ENCODE measurements around the gene NCK2. TPM values are rescaled to one million over a fixed set of nuclear protein-coding genes. Genes with fewer than 3 reads are reported as not detected.

Gene NCK2
- total RNA-seq, 8 experiments from 2014 or later = 5.5 to 43.3 (median 27.3) TPM

- peak in 1 of 8 experiments; percentile 55 for ATAC-seq (replicated peaks in 6 of 8)
- in situ Hi-C loops (cut with MboI; ENCODE audit: low pct_unique_long_range_greater_than_20kb in 2 of 9, low sequenced_read_pairs in 9 of 9, unreplicated experiment in 9 of 9) = no loop called here
- Histone ChIP-seq H3K4me1 (replicated peaks in 1 of 2) (peaks cover 0 to 6% of the 10 kb centered on the region in 2 donors), H3K27ac (no peak overlapping the region), H3K4me3 (no peak overlapping the region)
- WGBS, 10 experiments = 58 to 85% (median 83%) methylated on average over 3 to 7 of the region's 8 CpGs; no CpG with 5 or more reads in 3 of the 10 experiments
These were observed 5.3 kb upstream of the NCK2 start for GRCh38 chr2:105739426-105739825.

GRCh38 chr2:105739944-105740530 is 4.7 kb upstream of the NCK2 start:
- WGBS, 10 experiments = 61 to 100% (median 80%) methylated on average over 1 to 6 of the region's 7 CpGs; no CpG with 5 or more reads in 1 of the 10 experiments
- Histone ChIP-seq H3K4me3 (no peak overlapping the region), H3K27ac (no peak overlapping the region), H3K4me1 (replicated peaks in 1 of 2) (peaks cover 0 to 6% of the 10 kb centered on the region in 2 donors)
- in situ Hi-C loops (cut with MboI; ENCODE audit: low pct_unique_long_range_greater_than_20kb in 2 of 9, low sequenced_read_pairs in 9 of 9, unreplicated experiment in 9 of 9) = no loop called here
- ATAC-seq (replicated peaks in 6 of 8) = no peak

- no peak for ATAC-seq (replicated peaks in 6 of 8)
- H3K4me1 ChIP-seq (replicated peaks in 1 of 2) = peaks cover 2 to 7% of the 10 kb centered on the region in 2 donors
- in situ Hi-C loops (cut with MboI; ENCODE audit: low pct_unique_long_range_greater_than_20kb in 2 of 9, low sequenced_read_pairs in 9 of 9, unreplicated experiment in 9 of 9) = no loop called here
- H3K4me3 ChIP-seq = no peak overlapping the region
- no peak overlapping the region for H3K27ac ChIP-seq
- 20 to 100% (median 70%) methylated on average over 1 to 3 of the region's 3 CpGs; no CpG with 5 or more reads in 2 of the 10 experiments for WGBS, 10 experiments
These were observed 3.5 kb upstream of the NCK2 start for GRCh38 chr2:105741174-105741573.

GRCh38 chr2:105741617-105742016 is 3.1 kb upstream of the NCK2 start:
- no peak for ATAC-seq (replicated peaks in 6 of 8)
- Histone ChIP-seq H3K4me1 (replicated peaks in 1 of 2) (peaks cover 6 to 12% of the 10 kb centered on the region in 2 donors), H3K4me3 (no peak overlapping the region), H3K27ac (no peak overlapping the region)
- in situ Hi-C loops (cut with MboI; ENCODE audit: low pct_unique_long_range_greater_than_20kb in 2 of 9, low sequenced_read_pairs in 9 of 9, unreplicated experiment in 9 of 9) = no loop called here
- 82 to 100% (median 95%) methylated on average over 1 to 4 of the region's 4 CpGs; no CpG with 5 or more reads in 2 of the 10 experiments for WGBS, 10 experiments

- in situ Hi-C loops (cut with MboI; ENCODE audit: low pct_unique_long_range_greater_than_20kb in 2 of 9, low sequenced_read_pairs in 9 of 9, unreplicated experiment in 9 of 9) = no loop called here
- Histone ChIP-seq H3K4me1 (replicated peaks in 1 of 2) (peaks cover 21 to 22% of the 10 kb centered on the region in 2 donors), H3K27ac (peak overlapping the region; percentile 49 to 76), H3K4me3 (peak overlapping the region; percentile 86 to 97 (median 91))
- peak; percentile 64 to 88 (median 83) for ATAC-seq (replicated peaks in 6 of 8)
- 6 to 24% (median 15%) methylated on average over 1 to 10 of the region's 75 CpGs; no CpG with 5 or more reads in 2 of the 10 experiments for WGBS, 10 experiments
These were observed 412 bp upstream of the NCK2 start for GRCh38 chr2:105744091-105744908.

- Histone ChIP-seq H3K27ac (no peak overlapping the region), H3K4me1 (replicated peaks in 1 of 2) (peaks cover 22 to 24% of the 10 kb centered on the region in 2 donors), H3K4me3 (peak overlapping the region; percentile 86 to 97 (median 91))
- 49 to 93% (median 75%) methylated on average over 2 to 19 of the region's 23 CpGs; no CpG with 5 or more reads in 1 of the 10 experiments for WGBS, 10 experiments
- no peak for ATAC-seq (replicated peaks in 6 of 8)
- in situ Hi-C loops (cut with MboI; ENCODE audit: low pct_unique_long_range_greater_than_20kb in 2 of 9, low sequenced_read_pairs in 9 of 9, unreplicated experiment in 9 of 9) = no loop called here
These were observed 1.7 kb downstream of the NCK2 start for GRCh38 chr2:105746177-105747080.

GRCh38 chr2:105747254-105747894 is 2.7 kb downstream of the NCK2 start:
- H3K27ac ChIP-seq = no peak overlapping the region
- peaks cover 22 to 26% of the 10 kb centered on the region in 2 donors for H3K4me1 ChIP-seq (replicated peaks in 1 of 2)
- WGBS, 10 experiments = 74 to 100% (median 84%) methylated on average over 1 to 12 of the region's 13 CpGs; no CpG with 5 or more reads in 1 of the 10 experiments
- in situ Hi-C loops (cut with MboI; ENCODE audit: low pct_unique_long_range_greater_than_20kb in 2 of 9, low sequenced_read_pairs in 9 of 9, unreplicated experiment in 9 of 9) = no loop called here
- ATAC-seq (replicated peaks in 6 of 8) = no peak
- no peak overlapping the region for H3K4me3 ChIP-seq

GRCh38 chr2:105747991-105748390 is 3.3 kb downstream of the NCK2 start:
- peaks cover 22 to 26% of the 10 kb centered on the region in 2 donors for H3K4me1 ChIP-seq (replicated peaks in 1 of 2)
- H3K4me3 ChIP-seq = no peak overlapping the region
- in situ Hi-C loops (cut with MboI; ENCODE audit: low pct_unique_long_range_greater_than_20kb in 2 of 9, low sequenced_read_pairs in 9 of 9, unreplicated experiment in 9 of 9) = no loop called here
- no peak for ATAC-seq (replicated peaks in 6 of 8)
- WGBS, 10 experiments = 0 to 100% (median 60%) methylated on average over 1 to 3 of the region's 4 CpGs; no CpG with 5 or more reads in 1 of the 10 experiments
- H3K27ac ChIP-seq = no peak overlapping the region

- in situ Hi-C loops (cut with MboI; ENCODE audit: low pct_unique_long_range_greater_than_20kb in 2 of 9, low sequenced_read_pairs in 9 of 9, unreplicated experiment in 9 of 9) = no loop called here
- H3K4me3 ChIP-seq = no peak overlapping the region
These were observed 3.9 kb downstream of the NCK2 start for GRCh38 chr2:105748566-105748965.

GRCh38 chr2:105749583-105750400 is 5.1 kb downstream of the NCK2 start:
- in situ Hi-C loops (cut with MboI; ENCODE audit: low pct_unique_long_range_greater_than_20kb in 2 of 9, low sequenced_read_pairs in 9 of 9, unreplicated experiment in 9 of 9) = no loop called here
- H3K27ac ChIP-seq = no peak overlapping the region
- 78 to 100% (median 87%) methylated on average over 3 to 9 of the region's 18 CpGs; no CpG with 5 or more reads in 2 of the 10 experiments for WGBS, 10 experiments
- no peak for ATAC-seq (replicated peaks in 6 of 8)
- H3K4me1 ChIP-seq (replicated peaks in 1 of 2) = peaks cover 27 to 33% of the 10 kb centered on the region in 2 donors
- H3K4me3 ChIP-seq = no peak overlapping the region

More at GRCh38 chr2:105748566-105748965, 3.9 kb downstream of the NCK2 start:
- no peak for ATAC-seq (replicated peaks in 6 of 8)
- 36 to 100% (median 80%) methylated on average over 1 of the region's 1 CpG; no CpG with 5 or more reads in 3 of the 10 experiments for WGBS, 10 experiments
- peaks cover 22 to 26% of the 10 kb centered on the region in 2 donors for H3K4me1 ChIP-seq (replicated peaks in 1 of 2)
- no peak overlapping the region for H3K27ac ChIP-seq

- Histone ChIP-seq H3K4me3 (no peak overlapping the region), H3K4me1 (replicated peaks in 1 of 2) (peaks cover 34 to 40% of the 10 kb centered on the region in 2 donors), H3K27ac (no peak overlapping the region)
- in situ Hi-C loops (cut with MboI; ENCODE audit: low pct_unique_long_range_greater_than_20kb in 2 of 9, low sequenced_read_pairs in 9 of 9, unreplicated experiment in 9 of 9) = no loop called here
- 76 to 100% (median 100%) methylated on average over 1 to 3 of the region's 4 CpGs; no CpG with 5 or more reads in 2 of the 10 experiments for WGBS, 10 experiments
- ATAC-seq (replicated peaks in 6 of 8) = no peak
These were observed 6.0 kb downstream of the NCK2 start for GRCh38 chr2:105750735-105751134.

All from motor neuron (in vitro differentiated cells).